ENCODE results near the gene S100A14.

DNA sequence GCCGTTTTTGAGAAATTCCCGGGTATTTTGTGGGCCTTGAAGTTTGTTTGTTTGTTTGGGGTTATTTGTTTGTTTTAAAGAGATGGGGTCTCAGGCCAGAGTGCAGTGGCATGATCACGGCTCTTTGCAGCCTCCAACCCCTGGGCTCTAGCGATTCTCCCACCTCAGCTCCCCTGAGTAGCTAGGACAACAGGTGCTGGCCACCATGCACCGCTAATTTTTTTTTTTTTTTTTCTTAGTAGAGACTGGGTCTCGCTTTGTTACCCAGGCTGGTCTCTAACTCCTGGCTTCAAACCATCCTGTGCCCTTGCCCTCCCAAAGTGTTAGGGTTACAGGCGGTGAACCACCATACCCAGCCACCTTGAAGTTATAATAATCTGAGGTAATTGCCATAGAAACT is 19.7 kb upstream of the S100A14 start:
- TF ChIP-seq, protein P1, sequence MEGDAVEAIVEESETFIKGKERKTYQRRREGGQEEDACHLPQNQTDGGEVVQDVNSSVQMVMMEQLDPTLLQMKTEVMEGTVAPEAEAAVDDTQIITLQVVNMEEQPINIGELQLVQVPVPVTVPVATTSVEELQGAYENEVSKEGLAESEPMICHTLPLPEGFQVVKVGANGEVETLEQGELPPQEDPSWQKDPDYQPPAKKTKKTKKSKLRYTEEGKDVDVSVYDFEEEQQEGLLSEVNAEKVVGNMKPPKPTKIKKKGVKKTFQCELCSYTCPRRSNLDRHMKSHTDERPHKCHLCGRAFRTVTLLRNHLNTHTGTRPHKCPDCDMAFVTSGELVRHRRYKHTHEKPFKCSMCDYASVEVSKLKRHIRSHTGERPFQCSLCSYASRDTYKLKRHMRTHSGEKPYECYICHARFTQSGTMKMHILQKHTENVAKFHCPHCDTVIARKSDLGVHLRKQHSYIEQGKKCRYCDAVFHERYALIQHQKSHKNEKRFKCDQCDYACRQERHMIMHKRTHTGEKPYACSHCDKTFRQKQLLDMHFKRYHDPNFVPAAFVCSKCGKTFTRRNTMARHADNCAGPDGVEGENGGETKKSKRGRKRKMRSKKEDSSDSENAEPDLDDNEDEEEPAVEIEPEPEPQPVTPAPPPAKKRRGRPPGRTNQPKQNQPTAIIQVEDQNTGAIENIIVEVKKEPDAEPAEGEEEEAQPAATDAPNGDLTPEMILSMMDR (IDR thresholded peaks at IDR 0.05; ENCODE audit: low read depth, low read length) = no peak
- no peak for TF ChIP-seq EZH2phosphoT487 (IDR thresholded peaks at IDR 0.05; ENCODE audit: low read depth)
